NK-92 (cell line): Measurements from ENCODE around the gene ZSWIM9.

Source experiments
- DNase-seq: peaks from one replicate; lab custom pipeline; 2025; ENCODE audit not compliant: unreplicated experiment; lab: John Stamatoyannopoulos, UW

ZSWIM9 gene

GRCh38 chr19:48169939-48170803 is at the start of gene ZSWIM9, which contains the start of gene LIG1:
ZSWIM9 (plus strand) TSS chr19:48170680; CDS start chr19:48171803, 1,123 bp downstream.
LIG1 (minus strand) TSS chr19:48170344; CDS start chr19:48165566, 4,778 bp downstream.
- peak; percentile 44 for DNase-seq

GRCh38 chr19:48121066-48121465 is 49.4 kb upstream of the ZSWIM9 start:
- no peak for DNase-seq

- no peak for DNase-seq
These were observed 48.5 kb upstream of the ZSWIM9 start for GRCh38 chr19:48121909-48122371.

- DNase-seq = no peak
These were observed 48.1 kb upstream of the ZSWIM9 start for GRCh38 chr19:48122421-48122820.

- no peak for DNase-seq
These were observed 46.4 kb upstream of the ZSWIM9 start for GRCh38 chr19:48123907-48124651.

GRCh38 chr19:48127561-48127960 is 42.9 kb upstream of the ZSWIM9 start:
- DNase-seq = no peak

GRCh38 chr19:48133094-48133493 is 37.4 kb upstream of the ZSWIM9 start:
- no peak for DNase-seq

GRCh38 chr19:48135411-48135810 is 35.1 kb upstream of the ZSWIM9 start:
- DNase-seq = no peak

GRCh38 chr19:48136547-48136946 is 33.9 kb upstream of the ZSWIM9 start:
- no peak for DNase-seq

GRCh38 chr19:48137411-48137810 is 33.1 kb upstream of the ZSWIM9 start:
- DNase-seq = no peak

- DNase-seq = no peak
These were observed 31.4 kb upstream of the ZSWIM9 start for GRCh38 chr19:48139053-48139452.

- DNase-seq = no peak
These were observed 22.8 kb upstream of the ZSWIM9 start for GRCh38 chr19:48147597-48148175.

GRCh38 chr19:48148576-48148975 is 21.9 kb upstream of the ZSWIM9 start:
- no peak for DNase-seq

- DNase-seq = no peak
These were observed 21.1 kb upstream of the ZSWIM9 start for GRCh38 chr19:48149430-48149829.

GRCh38 chr19:48152551-48152950 is 17.9 kb upstream of the ZSWIM9 start:
- DNase-seq = no peak

- DNase-seq = no peak
These were observed 16.5 kb upstream of the ZSWIM9 start for GRCh38 chr19:48154003-48154402.

GRCh38 chr19:48158210-48158790 is 12.2 kb upstream of the ZSWIM9 start:
- DNase-seq = no peak

- DNase-seq = no peak
These were observed 1.8 kb upstream of the ZSWIM9 start for GRCh38 chr19:48168689-48169088.

GRCh38 chr19:48169578-48169938 is 922 bp upstream of the ZSWIM9 start:
- no peak for DNase-seq

- DNase-seq = no peak
These were observed 402 bp downstream of the ZSWIM9 start for GRCh38 chr19:48170817-48171347.

GRCh38 chr19:48171710-48172109 is 1.2 kb downstream of the ZSWIM9 start:
- DNase-seq = no peak
